PC-9 (cell line): ENCODE results near the gene CPVL. TPM values are rescaled to one million over a fixed set of nuclear protein-coding genes. Genes with fewer than 3 reads are reported as not detected.

Source experiments
- BruUV-seq: library from RNA; stranded (reverse); fragments of 400-500 nt; replicated peaks from 2 replicates; lab custom pipeline; 2021; lab: Mats Ljungman, UMichigan
- CTCF ChIA-PET: fragments of 300-600 bp; sonication (Branson Sonifier 250); formaldehyde crosslinking; loops from one replicate; lab custom pipeline; 2022; ENCODE audit warnings: antibody characterized with exemption; lab: Charles Lee
- POLR2A ChIA-PET: fragments of 300-600 bp; sonication (Branson Sonifier 250); formaldehyde crosslinking; loops from one replicate; lab custom pipeline; 2022; ENCODE audit warnings: antibody characterized with exemption; ENCODE audit not compliant: unreplicated experiment; lab: Charles Lee
- DNase-seq, 2 experiments: peaks; one replicate each; pipeline versions ENCODE4 v3.0.0 to v3.0.0-alpha.2; 2015 to 2022; ENCODE audit warnings: mixed read lengths in 1 of 2
- H2AFZ ChIP-seq: fragments of 200-600 bp; sonication (generic); 2 replicates; pipeline ENCODE4 v1.8.1; 2017; ENCODE audit warnings: antibody characterized with exemption
- H3F3A ChIP-seq: fragments of 200-600 bp; sonication (generic); 2 replicates; pipeline ENCODE4 v1.8.1; 2017; ENCODE audit warnings: antibody characterized with exemption, mild to moderate bottlenecking, low read depth; ENCODE audit not compliant: insufficient read depth
- H3K27ac ChIP-seq: fragments of 200-600 bp; sonication (generic); 2 replicates; pipeline ENCODE4 v1.6.1; 2016; ENCODE audit warnings: mixed run types
- H3K27me3 ChIP-seq: fragments of 200-600 bp; sonication (generic); 2 replicates; pipeline ENCODE4 v1.6.1; 2016; ENCODE audit warnings: low read depth, mixed run types; ENCODE audit not compliant: insufficient read depth
- H3K36me3 ChIP-seq: fragments of 200-600 bp; sonication (generic); 2 replicates; pipeline ENCODE4 v1.6.1; 2016; ENCODE audit warnings: low read depth, mixed run types
- H3K4me1 ChIP-seq: fragments of 200-600 bp; sonication (generic); replicated peaks from 2 replicates; pipeline ENCODE4 v1.6.1; 2016; ENCODE audit warnings: mixed run types; ENCODE audit not compliant: insufficient read depth
- H3K4me2 ChIP-seq: fragments of 200-600 bp; sonication (generic); 2 replicates; pipeline ENCODE4 v1.6.1; 2017; ENCODE audit warnings: mixed run types
- H3K4me3 ChIP-seq: fragments of 200-600 bp; sonication (generic); 2 replicates; pipeline ENCODE4 v1.6.1; 2016; ENCODE audit warnings: mixed run types
- H3K79me2 ChIP-seq: fragments of 200-600 bp; sonication (generic); 2 replicates; pipeline ENCODE4 v1.6.1; 2017; ENCODE audit warnings: low read depth, mixed run types
- H3K9me2 ChIP-seq: fragments of 200-600 bp; sonication (generic); 2 replicates; pipeline ENCODE4 v1.8.1; 2017; ENCODE audit warnings: mild to moderate bottlenecking; ENCODE audit not compliant: insufficient read depth
- H3K9me3 ChIP-seq: fragments of 200-600 bp; sonication (generic); 2 replicates; pipeline ENCODE4 v1.8.1; 2016; ENCODE audit warnings: low read depth; ENCODE audit not compliant: insufficient read depth
- H4K20me1 ChIP-seq: fragments of 200-600 bp; sonication (generic); 2 replicates; pipeline ENCODE4 v1.8.1; 2017; ENCODE audit not compliant: insufficient read depth
- EZH2 ChIP-seq: fragments of 200-600 bp; sonication (generic); IDR thresholded peaks from 2 replicates; pipeline ENCODE4 v1.8.0; 2017; ENCODE audit warnings: antibody characterized with exemption, low read depth
- intact Hi-C: fragments of 100-400 bp; cut with micrococcal nuclease; formaldehyde crosslinking; loops from one replicate; pipeline ENCODE4 v1.10.0; 2022; ENCODE audit not compliant: unreplicated experiment
- total RNA-seq: library from RNA; stranded (reverse); gene quantifications from 2 replicates; pipeline ENCODE4 v1.2.3, GENCODE V29; 2021
- TF ChIP-seq, protein P1 (sequence below): fragments of 200-600 bp; sonication (generic); conservative IDR thresholded peaks from 2 replicates; pipeline ENCODE4 v1.6.1; 2017; ENCODE audit warnings: mixed run types, antibody characterized with exemption, mild to moderate bottlenecking, moderate library complexity

Gene CPVL
- total RNA-seq, 1 experiment from 2014 or later: not detected

DNA sequence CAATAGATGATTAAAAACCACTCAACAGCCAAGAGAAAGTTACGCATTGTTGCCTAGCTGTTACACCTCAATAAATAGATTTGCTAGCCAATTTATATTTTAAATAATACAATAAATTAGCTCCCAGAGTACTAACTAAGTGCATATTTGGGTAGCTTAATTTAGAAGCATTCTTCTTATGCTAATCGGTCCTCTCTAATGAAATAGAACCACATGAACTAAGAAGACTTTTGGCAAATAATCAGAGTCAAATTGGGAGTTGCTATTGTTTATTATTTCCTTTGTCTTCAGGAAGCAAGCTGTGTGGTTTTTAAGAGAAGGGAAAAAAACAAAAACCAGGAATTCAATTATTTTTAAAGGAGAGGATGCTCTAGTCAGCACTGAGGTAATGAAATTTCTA, 139.2 kb downstream of the CPVL start:
- H3K4me2 ChIP-seq: no peak overlapping the region
- no peaks in the 10 kb centered on the region for H3K9me2 ChIP-seq
- DNase-seq: no peak
- TF ChIP-seq, protein P1, sequence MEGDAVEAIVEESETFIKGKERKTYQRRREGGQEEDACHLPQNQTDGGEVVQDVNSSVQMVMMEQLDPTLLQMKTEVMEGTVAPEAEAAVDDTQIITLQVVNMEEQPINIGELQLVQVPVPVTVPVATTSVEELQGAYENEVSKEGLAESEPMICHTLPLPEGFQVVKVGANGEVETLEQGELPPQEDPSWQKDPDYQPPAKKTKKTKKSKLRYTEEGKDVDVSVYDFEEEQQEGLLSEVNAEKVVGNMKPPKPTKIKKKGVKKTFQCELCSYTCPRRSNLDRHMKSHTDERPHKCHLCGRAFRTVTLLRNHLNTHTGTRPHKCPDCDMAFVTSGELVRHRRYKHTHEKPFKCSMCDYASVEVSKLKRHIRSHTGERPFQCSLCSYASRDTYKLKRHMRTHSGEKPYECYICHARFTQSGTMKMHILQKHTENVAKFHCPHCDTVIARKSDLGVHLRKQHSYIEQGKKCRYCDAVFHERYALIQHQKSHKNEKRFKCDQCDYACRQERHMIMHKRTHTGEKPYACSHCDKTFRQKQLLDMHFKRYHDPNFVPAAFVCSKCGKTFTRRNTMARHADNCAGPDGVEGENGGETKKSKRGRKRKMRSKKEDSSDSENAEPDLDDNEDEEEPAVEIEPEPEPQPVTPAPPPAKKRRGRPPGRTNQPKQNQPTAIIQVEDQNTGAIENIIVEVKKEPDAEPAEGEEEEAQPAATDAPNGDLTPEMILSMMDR: no peak
- no peak for TF ChIP-seq EZH2
- no peak overlapping the region for H3K4me3 ChIP-seq
- H3K79me2 ChIP-seq: no peaks in the 10 kb centered on the region
- ChIA-PET POLR2A (no interaction called here), CTCF (no interaction called here)
- intact Hi-C loops: no loop called here
- H3K36me3 ChIP-seq: no peaks in the 10 kb centered on the region
- no peaks in the 10 kb centered on the region for H3K27me3 ChIP-seq
- no peaks in the 10 kb centered on the region for H3K9me3 ChIP-seq
- H4K20me1 ChIP-seq: no peaks in the 10 kb centered on the region
- no peaks in the 10 kb centered on the region for H3F3A ChIP-seq
- no TSS peak for BruUV-seq
- no peaks in the 10 kb centered on the region for H3K4me1 ChIP-seq
- H2AFZ ChIP-seq: no peak overlapping the region
- no peak overlapping the region for H3K27ac ChIP-seq

DNA sequence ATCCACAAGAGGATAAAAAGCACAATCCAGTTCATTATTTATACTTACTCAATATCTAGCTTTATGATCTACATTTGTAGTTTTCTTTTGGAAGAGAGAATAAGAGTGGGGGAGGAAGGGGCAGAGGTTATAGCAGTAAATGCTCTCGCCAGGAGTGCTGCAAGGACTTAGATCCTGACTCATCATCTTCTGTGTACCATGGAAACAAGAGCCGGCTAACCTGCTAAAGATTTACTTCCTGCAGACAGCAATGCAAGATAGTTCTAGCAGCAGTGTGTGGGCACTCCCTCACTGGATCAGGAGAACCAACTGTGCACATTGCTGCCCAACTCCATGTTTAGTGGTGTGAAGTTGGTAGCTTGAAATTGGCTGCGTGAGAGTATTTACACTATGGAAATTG, 140.5 kb downstream of the CPVL start:
- H3K9me3 ChIP-seq: no peaks in the 10 kb centered on the region
- no peaks in the 10 kb centered on the region for H4K20me1 ChIP-seq
- H3K4me3 ChIP-seq: no peak overlapping the region
- DNase-seq: no peak
- H2AFZ ChIP-seq: no peak overlapping the region
- H3K4me2 ChIP-seq: no peak overlapping the region
- H3K36me3 ChIP-seq: no peaks in the 10 kb centered on the region
- ChIA-PET POLR2A (no interaction called here), CTCF (no interaction called here)
- no peaks in the 10 kb centered on the region for H3K27me3 ChIP-seq
- no TSS peak for BruUV-seq
- H3K27ac ChIP-seq: no peak overlapping the region
- H3K79me2 ChIP-seq: no peaks in the 10 kb centered on the region
- no peaks in the 10 kb centered on the region for H3K4me1 ChIP-seq
- no peaks in the 10 kb centered on the region for H3F3A ChIP-seq
- H3K9me2 ChIP-seq: no peaks in the 10 kb centered on the region
- TF ChIP-seq, protein P1: no peak
- no peak for TF ChIP-seq EZH2
- intact Hi-C loops: no loop called here

DNA sequence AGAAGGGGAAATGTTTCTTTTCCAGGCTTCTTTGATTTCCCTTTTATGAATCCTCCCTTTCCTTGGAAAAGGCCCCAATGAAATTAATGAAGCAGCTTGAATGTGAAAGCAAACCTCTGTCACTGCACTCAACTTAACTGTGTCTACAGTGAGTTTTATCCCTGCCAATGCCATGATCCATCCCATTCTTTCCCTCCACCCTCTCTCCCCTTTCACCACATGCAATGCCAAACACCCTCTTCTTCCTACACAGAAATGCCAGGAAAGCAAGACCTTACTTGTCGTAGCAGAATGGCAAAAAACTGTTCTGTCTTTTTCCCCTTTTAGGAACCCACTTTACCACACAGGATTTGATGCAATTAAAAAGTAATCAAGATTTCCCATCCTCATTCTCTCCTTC, 140.9 kb downstream of the CPVL start:
- no TSS peak for BruUV-seq
- ChIA-PET CTCF (no interaction called here), POLR2A (no interaction called here)
- H4K20me1 ChIP-seq: no peaks in the 10 kb centered on the region
- no peak for DNase-seq
- H2AFZ ChIP-seq: no peak overlapping the region
- no peaks in the 10 kb centered on the region for H3F3A ChIP-seq
- H3K27ac ChIP-seq: no peak overlapping the region
- H3K4me1 ChIP-seq: no peaks in the 10 kb centered on the region
- no peak overlapping the region for H3K4me2 ChIP-seq
- no peak overlapping the region for H3K4me3 ChIP-seq
- H3K9me2 ChIP-seq: no peaks in the 10 kb centered on the region
- TF ChIP-seq, protein P1: no peak
- no peak for TF ChIP-seq EZH2
- H3K36me3 ChIP-seq: no peaks in the 10 kb centered on the region
- intact Hi-C loops: no loop called here
- H3K9me3 ChIP-seq: no peaks in the 10 kb centered on the region
- no peaks in the 10 kb centered on the region for H3K27me3 ChIP-seq
- no peaks in the 10 kb centered on the region for H3K79me2 ChIP-seq
